Measurements from ENCODE around the gene SPATA13.
"Not testable (repeated sequence)": the region's sequence is repeated elsewhere in the genome, so short reads cannot be mapped to it uniquely, and the experiment has no call there.

Gene SPATA13

DNA sequence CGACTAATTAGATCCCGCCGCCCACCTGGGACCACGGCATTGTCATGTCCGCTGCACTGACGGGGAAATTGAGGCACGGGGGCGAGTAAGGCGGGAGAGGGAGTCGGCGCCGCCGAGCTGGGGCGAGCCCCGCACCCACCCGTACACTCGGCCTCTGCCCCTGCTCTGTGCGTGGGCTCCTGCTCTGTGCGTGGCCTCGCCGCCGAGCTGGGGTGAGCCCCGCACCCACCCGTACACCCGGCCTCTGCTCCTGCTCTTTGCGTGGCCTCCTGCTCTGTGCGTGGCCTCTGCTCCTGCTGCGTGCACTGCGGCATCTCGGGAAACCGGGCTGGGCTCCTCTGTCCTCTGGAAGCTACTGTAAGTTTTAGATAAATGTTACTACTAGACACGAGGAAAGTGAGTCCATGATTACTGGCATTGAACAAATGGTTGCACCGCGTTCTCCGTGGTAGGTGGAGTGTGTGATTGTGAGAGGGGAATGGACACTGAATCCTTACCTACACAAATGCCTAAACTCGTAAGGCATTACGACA, 148.0 kb downstream of the SPATA13 start:
- peaks cover 4 to 13% of the 10 kb centered on the region in 2 donors for H3K36me3 ChIP-seq (ENCODE audit: control insufficient read depth in 1 of 2, insufficient read depth in 2 of 2, low read length in 2 of 2)
- no peak overlapping the region for H3K27ac ChIP-seq (ENCODE audit: low read length)
- no peak overlapping the region for H3K4me3 ChIP-seq (ENCODE audit: low read depth in 1 of 2, low read length in 2 of 2)
- peaks cover 0 to 7% of the 10 kb centered on the region in 2 donors for H3K4me1 ChIP-seq (ENCODE audit: control insufficient read depth in 1 of 2, insufficient read depth in 2 of 2, low read length in 2 of 2)
- H3K9me3 ChIP-seq (ENCODE audit: control insufficient read depth in 1 of 2, low read length in 2 of 2): no peaks in the 10 kb centered on the region
- H3K27me3 ChIP-seq (ENCODE audit: low read depth, low read length): no peaks in the 10 kb centered on the region

DNA sequence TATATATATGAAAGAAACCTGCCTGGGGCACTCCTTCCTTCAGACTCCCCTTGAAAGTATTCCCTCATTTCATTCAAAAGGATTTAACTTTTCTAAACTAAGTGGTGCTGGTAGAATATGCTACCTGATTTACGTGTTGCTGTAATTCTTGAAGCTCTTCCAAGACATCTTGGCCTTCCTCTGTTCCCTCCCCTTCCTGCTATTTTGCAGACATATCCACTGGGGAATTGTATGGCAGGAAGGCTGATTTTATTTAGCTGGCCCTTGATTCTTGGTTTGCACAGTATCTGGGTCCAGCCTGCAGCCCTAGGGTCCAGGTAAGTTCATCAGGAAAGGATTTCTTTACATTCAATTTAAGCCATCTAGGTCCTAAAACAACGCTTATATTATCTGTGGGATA, 148.8 kb downstream of the SPATA13 start, which contains the start of gene C1QTNF9:
C1QTNF9 (plus strand) TSS at position 281 of the 400 bp plus-strand sequence. CDS start 6,424 bp downstream, outside the sequence.
- not testable (repeated sequence) for H3K27ac ChIP-seq (ENCODE audit: low read length); H3K27me3 ChIP-seq (ENCODE audit: low read depth, low read length); H3K4me3 ChIP-seq (ENCODE audit: low read depth in 1 of 2, low read length in 2 of 2); H3K9me3 ChIP-seq (ENCODE audit: control insufficient read depth in 1 of 2, low read length in 2 of 2); H3K4me1 ChIP-seq (ENCODE audit: control insufficient read depth in 1 of 2, insufficient read depth in 2 of 2, low read length in 2 of 2)
- peaks cover 4 to 12% of the 10 kb centered on the region in 2 donors for H3K36me3 ChIP-seq (ENCODE audit: control insufficient read depth in 1 of 2, insufficient read depth in 2 of 2, low read length in 2 of 2)

DNA sequence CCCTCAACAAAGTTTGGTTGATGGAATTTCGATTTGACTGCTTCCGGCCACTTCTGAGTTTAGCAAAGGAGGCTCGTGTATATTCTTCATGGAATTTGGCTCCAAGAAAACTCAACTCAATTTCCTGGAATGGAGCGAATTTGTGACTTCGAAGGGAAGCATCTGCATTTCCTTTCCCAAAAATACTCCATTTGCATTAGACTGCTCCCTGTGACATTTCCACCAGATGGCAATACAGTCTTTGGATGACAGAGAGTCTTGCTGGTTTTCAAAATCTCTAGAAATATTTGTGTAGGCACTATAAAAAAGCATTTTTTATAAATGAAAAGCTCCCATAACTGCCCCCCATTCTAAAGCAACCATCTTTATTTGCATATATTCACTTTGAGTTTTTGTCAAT, 152.9 kb downstream of the SPATA13 start:
- H3K4me3 ChIP-seq (ENCODE audit: low read depth in 1 of 2, low read length in 2 of 2): no peak overlapping the region
- H3K27me3 ChIP-seq (ENCODE audit: low read depth, low read length): no peaks in the 10 kb centered on the region
- H3K36me3 ChIP-seq (ENCODE audit: control insufficient read depth in 1 of 2, insufficient read depth in 2 of 2, low read length in 2 of 2): no peaks in the 10 kb centered on the region
- no peak overlapping the region for H3K27ac ChIP-seq (ENCODE audit: low read length)
- H3K4me1 ChIP-seq (ENCODE audit: control insufficient read depth in 1 of 2, insufficient read depth in 2 of 2, low read length in 2 of 2): no peaks in the 10 kb centered on the region
- no peaks in the 10 kb centered on the region for H3K9me3 ChIP-seq (ENCODE audit: control insufficient read depth in 1 of 2, low read length in 2 of 2)

DNA sequence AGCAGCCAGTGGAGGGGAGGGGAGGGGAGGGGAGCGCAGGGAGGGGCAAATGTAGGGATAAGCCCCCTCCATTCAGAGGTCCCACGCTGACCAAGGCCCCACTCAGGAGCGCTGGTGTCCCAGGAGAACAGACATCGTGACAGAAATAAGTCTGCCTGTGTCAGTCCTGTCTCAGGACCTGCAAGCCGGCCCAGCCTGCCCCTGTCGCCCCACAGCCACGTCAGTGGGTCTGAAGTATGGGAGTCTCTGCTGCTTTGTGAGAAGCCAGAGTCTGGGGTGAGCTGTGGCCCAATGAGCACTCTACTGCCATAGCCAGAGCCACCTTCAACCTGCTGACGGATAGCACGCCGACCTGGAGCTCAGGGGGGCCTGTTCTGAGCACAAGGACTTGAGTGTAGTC, 157.3 kb downstream of the SPATA13 start:
- H3K4me1 ChIP-seq (ENCODE audit: control insufficient read depth in 1 of 2, insufficient read depth in 2 of 2, low read length in 2 of 2); H3K27me3 ChIP-seq (ENCODE audit: low read depth, low read length); H3K36me3 ChIP-seq (ENCODE audit: control insufficient read depth in 1 of 2, insufficient read depth in 2 of 2, low read length in 2 of 2); H3K9me3 ChIP-seq (ENCODE audit: control insufficient read depth in 1 of 2, low read length in 2 of 2); H3K4me3 ChIP-seq (ENCODE audit: low read depth in 1 of 2, low read length in 2 of 2); H3K27ac ChIP-seq (ENCODE audit: low read length): not testable (repeated sequence)

DNA sequence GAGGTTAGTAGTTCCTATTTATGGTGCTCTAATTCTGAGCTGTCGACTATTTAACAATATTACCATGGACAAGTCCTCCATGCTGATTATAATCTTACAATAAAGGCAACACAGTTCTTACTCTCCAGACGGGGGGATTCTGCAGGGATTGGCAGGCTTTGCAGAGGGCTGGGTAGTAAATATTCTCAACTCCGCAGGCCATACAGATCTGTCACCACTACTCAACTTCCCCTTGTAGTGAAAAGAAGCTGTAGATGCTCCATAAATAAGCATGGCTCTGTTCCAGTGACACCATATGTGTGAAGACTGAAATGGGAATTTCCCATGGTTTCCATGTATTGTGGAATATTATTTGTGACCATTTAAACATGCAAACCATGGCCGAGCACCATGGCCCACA, 158.4 kb downstream of the SPATA13 start:
- not testable (repeated sequence) for H3K36me3 ChIP-seq (ENCODE audit: control insufficient read depth in 1 of 2, insufficient read depth in 2 of 2, low read length in 2 of 2); H3K27me3 ChIP-seq (ENCODE audit: low read depth, low read length); H3K4me1 ChIP-seq (ENCODE audit: control insufficient read depth in 1 of 2, insufficient read depth in 2 of 2, low read length in 2 of 2); H3K9me3 ChIP-seq (ENCODE audit: control insufficient read depth in 1 of 2, low read length in 2 of 2); H3K4me3 ChIP-seq (ENCODE audit: low read depth in 1 of 2, low read length in 2 of 2); H3K27ac ChIP-seq (ENCODE audit: low read length)

DNA sequence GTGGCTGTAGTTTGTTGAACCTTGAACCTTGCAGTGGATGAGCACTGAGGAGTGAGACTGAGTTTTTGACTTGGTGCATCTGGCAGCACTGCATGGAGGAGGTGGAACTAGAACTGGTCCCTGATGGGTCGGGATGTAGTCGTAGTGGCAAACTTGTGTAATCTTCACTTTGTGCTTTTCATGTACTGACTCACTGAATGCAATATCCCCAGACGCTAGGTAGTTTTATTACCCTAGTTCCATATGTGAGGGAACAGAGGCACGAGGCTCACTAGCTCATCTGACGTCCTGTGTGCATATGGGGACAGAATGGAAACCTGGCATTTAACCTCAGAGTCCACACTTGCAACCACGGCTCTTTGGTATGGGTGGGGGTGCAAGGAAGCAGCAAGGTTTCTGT, 159.1 kb downstream of the SPATA13 start:
- not testable (repeated sequence) for H3K27ac ChIP-seq (ENCODE audit: low read length); H3K4me1 ChIP-seq (ENCODE audit: control insufficient read depth in 1 of 2, insufficient read depth in 2 of 2, low read length in 2 of 2); H3K4me3 ChIP-seq (ENCODE audit: low read depth in 1 of 2, low read length in 2 of 2); H3K36me3 ChIP-seq (ENCODE audit: control insufficient read depth in 1 of 2, insufficient read depth in 2 of 2, low read length in 2 of 2); H3K9me3 ChIP-seq (ENCODE audit: control insufficient read depth in 1 of 2, low read length in 2 of 2); H3K27me3 ChIP-seq (ENCODE audit: low read depth, low read length)

DNA sequence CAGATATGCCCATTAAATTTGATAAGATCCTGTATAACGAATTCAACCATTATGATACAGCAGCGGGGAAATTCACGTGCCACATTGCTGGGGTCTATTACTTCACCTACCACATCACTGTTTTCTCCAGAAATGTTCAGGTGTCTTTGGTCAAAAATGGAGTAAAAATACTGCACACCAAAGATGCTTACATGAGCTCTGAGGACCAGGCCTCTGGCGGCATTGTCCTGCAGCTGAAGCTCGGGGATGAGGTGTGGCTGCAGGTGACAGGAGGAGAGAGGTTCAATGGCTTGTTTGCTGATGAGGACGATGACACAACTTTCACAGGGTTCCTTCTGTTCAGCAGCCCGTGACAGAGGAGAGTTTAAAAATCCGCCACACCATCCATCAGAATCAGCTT, 160.9 kb downstream of the SPATA13 start:
- not testable (repeated sequence) for H3K4me1 ChIP-seq (ENCODE audit: control insufficient read depth in 1 of 2, insufficient read depth in 2 of 2, low read length in 2 of 2); H3K9me3 ChIP-seq (ENCODE audit: control insufficient read depth in 1 of 2, low read length in 2 of 2); H3K27me3 ChIP-seq (ENCODE audit: low read depth, low read length); H3K36me3 ChIP-seq (ENCODE audit: control insufficient read depth in 1 of 2, insufficient read depth in 2 of 2, low read length in 2 of 2); H3K27ac ChIP-seq (ENCODE audit: low read length); H3K4me3 ChIP-seq (ENCODE audit: low read depth in 1 of 2, low read length in 2 of 2)

DNA sequence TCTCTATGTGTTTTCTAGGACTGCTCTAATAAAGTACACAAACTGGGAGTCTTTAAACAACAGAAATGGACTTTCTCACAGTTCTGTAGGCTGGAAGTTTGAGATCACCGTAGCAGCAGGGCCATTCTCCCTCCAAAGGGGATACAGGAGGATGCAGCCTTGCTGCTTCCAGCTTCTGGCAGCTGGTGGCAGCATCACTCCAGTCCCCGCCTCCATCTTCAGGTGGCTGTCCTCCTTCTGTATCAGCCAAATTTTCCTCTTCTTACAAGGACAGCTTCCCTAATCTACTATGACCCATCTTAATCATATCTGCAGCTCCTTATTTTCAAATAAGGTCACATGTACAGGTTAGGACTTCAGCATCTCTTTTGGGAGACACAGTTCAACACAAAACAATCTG, 161.9 kb downstream of the SPATA13 start:
- not testable (repeated sequence) for H3K4me1 ChIP-seq (ENCODE audit: control insufficient read depth in 1 of 2, insufficient read depth in 2 of 2, low read length in 2 of 2); H3K27me3 ChIP-seq (ENCODE audit: low read depth, low read length); H3K9me3 ChIP-seq (ENCODE audit: control insufficient read depth in 1 of 2, low read length in 2 of 2); H3K4me3 ChIP-seq (ENCODE audit: low read depth in 1 of 2, low read length in 2 of 2); H3K36me3 ChIP-seq (ENCODE audit: control insufficient read depth in 1 of 2, insufficient read depth in 2 of 2, low read length in 2 of 2); H3K27ac ChIP-seq (ENCODE audit: low read length)

DNA sequence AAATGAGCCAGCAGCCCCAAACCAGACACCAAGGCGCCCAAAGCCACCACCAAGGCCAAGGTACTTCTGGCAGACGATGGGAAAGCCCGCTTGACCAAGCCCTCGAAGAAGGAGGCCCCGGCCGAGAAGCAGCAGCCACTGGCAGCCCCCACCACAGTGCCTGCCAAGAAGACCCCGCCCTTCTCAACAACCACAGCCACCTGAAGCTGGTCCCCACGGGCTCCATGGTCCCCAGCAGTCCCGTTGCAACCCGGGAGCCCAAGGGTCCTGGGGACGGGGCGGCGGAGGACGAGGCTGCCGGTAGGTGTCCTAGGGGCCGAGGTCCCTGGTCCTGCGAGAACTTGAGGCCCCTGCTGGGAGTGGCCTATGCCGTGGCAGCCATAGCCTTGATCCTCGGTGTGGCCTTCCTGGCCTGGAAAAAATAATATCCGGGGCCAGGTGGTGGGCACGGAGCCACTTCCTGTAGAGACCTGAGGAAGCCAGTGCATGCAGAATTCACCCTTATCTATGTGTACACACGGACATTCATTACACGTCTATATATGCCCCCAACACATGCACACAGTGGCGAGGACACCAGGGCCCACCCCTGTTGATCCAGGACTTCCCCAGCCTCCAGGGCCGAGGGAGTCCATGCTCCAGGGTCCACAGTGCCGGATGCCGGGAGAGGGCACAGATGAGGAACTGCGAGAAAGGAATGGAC, 162.7 kb downstream of the SPATA13 start:
- Histone ChIP-seq H3K4me3 (ENCODE audit: low read depth in 1 of 2, low read length in 2 of 2) (no peak overlapping the region), H3K27me3 (ENCODE audit: low read depth, low read length) (no peaks in the 10 kb centered on the region), H3K9me3 (ENCODE audit: control insufficient read depth in 1 of 2, low read length in 2 of 2) (no peaks in the 10 kb centered on the region), H3K36me3 (ENCODE audit: control insufficient read depth in 1 of 2, insufficient read depth in 2 of 2, low read length in 2 of 2) (no peaks in the 10 kb centered on the region), H3K4me1 (ENCODE audit: control insufficient read depth in 1 of 2, insufficient read depth in 2 of 2, low read length in 2 of 2) (no peaks in the 10 kb centered on the region), H3K27ac (ENCODE audit: low read length) (no peak overlapping the region)

DNA sequence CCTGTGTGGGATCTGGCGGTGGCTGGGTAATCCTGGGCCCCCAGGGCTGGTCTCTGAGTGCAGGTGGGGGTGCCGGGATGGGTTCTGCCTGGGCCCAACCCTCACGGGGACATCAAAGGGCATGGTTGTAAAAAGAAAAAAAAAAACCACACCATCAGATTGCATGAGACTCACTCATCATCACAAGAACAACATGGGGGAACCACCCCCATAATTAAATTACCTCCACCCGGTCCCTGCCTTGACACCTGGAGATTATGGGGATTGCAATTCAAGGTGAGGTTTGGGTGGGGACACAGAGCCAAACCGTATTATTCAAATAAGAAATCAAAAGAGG, 163.2 kb downstream of the SPATA13 start:
- Histone ChIP-seq H3K4me1 (ENCODE audit: control insufficient read depth in 1 of 2, insufficient read depth in 2 of 2, low read length in 2 of 2) (no peaks in the 10 kb centered on the region), H3K27ac (ENCODE audit: low read length) (no peak overlapping the region), H3K27me3 (ENCODE audit: low read depth, low read length) (no peaks in the 10 kb centered on the region), H3K9me3 (ENCODE audit: control insufficient read depth in 1 of 2, low read length in 2 of 2) (no peaks in the 10 kb centered on the region), H3K36me3 (ENCODE audit: control insufficient read depth in 1 of 2, insufficient read depth in 2 of 2, low read length in 2 of 2) (no peaks in the 10 kb centered on the region), H3K4me3 (ENCODE audit: low read depth in 1 of 2, low read length in 2 of 2) (no peak overlapping the region)

DNA sequence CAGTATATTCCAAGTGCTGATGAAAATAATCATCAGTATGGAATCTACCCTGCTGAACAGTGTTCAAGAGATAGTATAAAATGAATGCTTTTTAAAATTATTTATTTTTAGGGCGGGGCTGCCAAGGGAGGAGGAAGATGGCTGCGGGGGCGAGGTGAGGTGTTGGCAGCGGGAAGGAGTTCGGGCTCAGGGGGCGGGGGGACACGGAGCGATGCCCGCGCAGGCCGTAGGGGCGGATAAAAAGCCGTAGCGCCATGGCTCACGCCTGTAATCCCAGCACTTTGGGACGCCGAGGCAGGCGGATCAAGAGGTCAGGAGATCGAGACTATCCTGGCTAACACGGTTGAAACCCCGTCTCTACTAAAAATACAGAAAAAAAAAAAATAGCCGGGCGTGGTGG, 167.1 kb downstream of the SPATA13 start:
- H3K36me3 ChIP-seq (ENCODE audit: control insufficient read depth in 1 of 2, insufficient read depth in 2 of 2, low read length in 2 of 2); H3K27me3 ChIP-seq (ENCODE audit: low read depth, low read length); H3K4me1 ChIP-seq (ENCODE audit: control insufficient read depth in 1 of 2, insufficient read depth in 2 of 2, low read length in 2 of 2); H3K27ac ChIP-seq (ENCODE audit: low read length); H3K9me3 ChIP-seq (ENCODE audit: control insufficient read depth in 1 of 2, low read length in 2 of 2): not testable (repeated sequence)
- H3K4me3 ChIP-seq (ENCODE audit: low read depth in 1 of 2, low read length in 2 of 2): peak overlapping the region in 1 of 2 donors; percentile 45

DNA sequence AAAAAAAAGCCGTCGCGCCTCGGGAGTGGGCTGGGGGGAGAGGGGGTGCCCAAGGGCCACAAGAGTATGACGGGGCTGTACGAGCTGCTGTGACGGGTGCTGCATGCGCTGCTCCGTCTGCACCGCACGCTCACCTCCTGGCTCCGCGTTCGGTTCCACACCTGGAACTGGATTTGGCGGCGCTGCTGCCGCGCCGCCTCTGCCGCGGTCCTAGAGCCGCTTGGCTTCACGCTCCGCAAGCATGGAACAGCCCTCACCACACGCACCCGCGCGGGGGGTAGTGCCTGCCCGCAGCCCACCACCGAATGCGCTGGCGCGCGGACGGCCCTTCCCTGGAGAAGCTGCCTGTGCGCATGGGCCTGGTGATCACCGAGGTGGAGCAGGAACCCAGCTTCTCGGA, 167.6 kb downstream of the SPATA13 start:
- Histone ChIP-seq H3K36me3 (ENCODE audit: control insufficient read depth in 1 of 2, insufficient read depth in 2 of 2, low read length in 2 of 2) (no peaks in the 10 kb centered on the region), H3K9me3 (ENCODE audit: control insufficient read depth in 1 of 2, low read length in 2 of 2) (no peaks in the 10 kb centered on the region), H3K4me3 (ENCODE audit: low read depth in 1 of 2, low read length in 2 of 2) (peak overlapping the region in 1 of 2 donors; percentile 45), H3K27ac (ENCODE audit: low read length) (no peak overlapping the region), H3K27me3 (ENCODE audit: low read depth, low read length) (no peaks in the 10 kb centered on the region), H3K4me1 (ENCODE audit: control insufficient read depth in 1 of 2, insufficient read depth in 2 of 2, low read length in 2 of 2) (no peaks in the 10 kb centered on the region)
